SK-N-DZ (cell line): ENCODE data around the gene EPN3.
A peak's percentile ranks its signal among the peaks of the same experiment; 100 is the strongest.

Source experiments
- DNase-seq: peaks from one replicate; pipeline ENCODE4 v3.0.0-alpha.2; 2015; ENCODE audit warnings: low spot score

The EPN3 gene

GRCh38 chr17:50565402-50566350 is 33.1 kb downstream of the EPN3 start:
- DNase-seq: peak; percentile 63

- no peak for DNase-seq
Observed at GRCh38 chr17:50566886-50567285, 34.4 kb downstream of the EPN3 start.

DNA sequence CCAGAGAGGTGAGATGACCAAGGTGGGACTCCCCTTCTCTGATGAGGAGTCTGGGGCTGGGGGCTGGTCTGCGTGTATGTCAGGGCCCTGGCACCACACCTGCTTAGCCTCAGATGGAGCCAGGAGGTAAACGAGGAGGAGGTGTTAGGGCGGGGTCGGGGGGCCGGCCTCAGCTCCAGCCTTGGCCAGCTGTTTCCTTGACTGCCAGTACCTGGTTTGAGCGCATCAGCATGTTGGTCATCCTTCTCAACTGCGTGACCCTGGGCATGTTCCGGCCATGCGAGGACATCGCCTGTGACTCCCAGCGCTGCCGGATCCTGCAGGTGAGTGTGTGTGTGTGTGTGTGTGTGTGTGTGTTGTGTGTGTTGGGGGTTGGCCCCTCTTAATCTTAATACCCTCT is 36.1 kb downstream of the EPN3 start:
- DNase-seq: no peak

- no peak for DNase-seq
Observed at GRCh38 chr17:50569592-50569991, 37.1 kb downstream of the EPN3 start.

GRCh38 chr17:50570032-50570431 is 37.5 kb downstream of the EPN3 start:
- DNase-seq: no peak

DNA sequence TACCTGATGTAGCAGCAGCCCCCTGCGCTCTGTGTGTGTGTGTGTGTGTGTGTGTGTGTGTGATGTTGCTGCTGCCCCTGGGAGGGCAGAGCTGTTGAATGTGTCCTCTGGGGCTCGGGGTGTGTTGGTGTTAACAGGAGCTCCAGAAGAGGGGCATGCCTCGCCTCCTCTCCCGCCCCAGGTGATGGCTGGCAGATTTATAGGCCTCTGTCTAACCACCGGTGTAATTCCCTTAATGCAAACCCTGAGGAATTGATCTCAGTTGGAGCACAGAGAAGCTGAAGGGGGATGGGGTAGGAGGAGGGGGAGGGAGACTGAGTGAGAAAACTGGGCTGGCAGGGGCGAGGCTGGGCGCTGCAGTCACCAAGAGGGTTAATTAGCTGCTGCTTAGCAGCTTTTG is 38.0 kb downstream of the EPN3 start:
- peak; percentile 42 for DNase-seq

- no peak for DNase-seq
Observed at GRCh38 chr17:50571681-50572080, 39.1 kb downstream of the EPN3 start.

DNA sequence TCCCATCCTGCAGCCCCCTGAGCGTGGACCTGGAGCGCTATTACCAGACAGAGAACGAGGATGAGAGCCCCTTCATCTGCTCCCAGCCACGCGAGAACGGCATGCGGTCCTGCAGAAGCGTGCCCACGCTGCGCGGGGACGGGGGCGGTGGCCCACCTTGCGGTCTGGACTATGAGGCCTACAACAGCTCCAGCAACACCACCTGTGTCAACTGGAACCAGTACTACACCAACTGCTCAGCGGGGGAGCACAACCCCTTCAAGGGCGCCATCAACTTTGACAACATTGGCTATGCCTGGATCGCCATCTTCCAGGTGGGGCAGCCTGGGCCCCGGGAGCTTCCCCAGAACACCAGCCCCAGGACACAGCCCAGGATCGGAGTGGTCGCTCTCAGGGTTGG is 40.0 kb downstream of the EPN3 start:
- no peak for DNase-seq

GRCh38 chr17:50573866-50574611 is 41.5 kb downstream of the EPN3 start:
- DNase-seq: no peak

- no peak for DNase-seq
Observed at GRCh38 chr17:50575581-50576210, 43.2 kb downstream of the EPN3 start.

- DNase-seq: no peak
Observed at GRCh38 chr17:50576864-50577263, 44.3 kb downstream of the EPN3 start.

DNA sequence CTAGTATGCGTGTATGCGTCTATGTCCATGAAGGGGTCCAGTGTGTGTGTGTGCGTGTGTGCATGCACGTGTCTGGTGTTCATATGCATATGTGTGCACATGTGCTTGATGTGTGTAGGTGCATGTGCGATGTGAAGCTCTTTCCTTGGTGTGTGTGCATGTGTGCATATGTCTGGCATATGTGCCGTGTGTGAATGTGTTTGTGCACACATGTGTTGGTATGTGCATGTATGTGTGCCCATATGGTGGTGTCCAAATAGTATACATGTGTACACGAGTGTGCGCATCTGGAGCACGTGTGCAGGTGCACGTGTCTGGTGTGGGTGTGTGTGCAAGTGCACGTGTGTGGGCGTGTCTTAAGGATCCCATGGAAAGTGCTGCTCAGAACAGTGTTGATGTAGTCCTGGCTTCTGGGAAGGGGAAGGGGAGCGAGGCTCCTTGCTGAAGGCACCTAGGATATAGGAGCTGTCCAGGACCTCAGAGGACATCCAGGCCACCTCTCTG is 45.0 kb downstream of the EPN3 start:
- no peak for DNase-seq

DNA sequence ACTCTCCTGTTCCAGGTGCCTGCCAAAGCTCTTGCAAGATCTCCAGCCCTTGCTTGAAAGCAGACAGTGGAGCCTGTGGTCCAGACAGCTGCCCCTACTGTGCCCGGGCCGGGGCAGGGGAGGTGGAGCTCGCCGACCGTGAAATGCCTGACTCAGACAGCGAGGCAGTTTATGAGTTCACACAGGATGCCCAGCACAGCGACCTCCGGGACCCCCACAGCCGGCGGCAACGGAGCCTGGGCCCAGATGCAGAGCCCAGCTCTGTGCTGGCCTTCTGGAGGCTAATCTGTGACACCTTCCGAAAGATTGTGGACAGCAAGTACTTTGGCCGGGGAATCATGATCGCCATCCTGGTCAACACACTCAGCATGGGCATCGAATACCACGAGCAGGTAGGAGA is 45.6 kb downstream of the EPN3 start:
- no peak for DNase-seq

GRCh38 chr17:50579399-50579798 is 46.9 kb downstream of the EPN3 start:
- no peak for DNase-seq

DNA sequence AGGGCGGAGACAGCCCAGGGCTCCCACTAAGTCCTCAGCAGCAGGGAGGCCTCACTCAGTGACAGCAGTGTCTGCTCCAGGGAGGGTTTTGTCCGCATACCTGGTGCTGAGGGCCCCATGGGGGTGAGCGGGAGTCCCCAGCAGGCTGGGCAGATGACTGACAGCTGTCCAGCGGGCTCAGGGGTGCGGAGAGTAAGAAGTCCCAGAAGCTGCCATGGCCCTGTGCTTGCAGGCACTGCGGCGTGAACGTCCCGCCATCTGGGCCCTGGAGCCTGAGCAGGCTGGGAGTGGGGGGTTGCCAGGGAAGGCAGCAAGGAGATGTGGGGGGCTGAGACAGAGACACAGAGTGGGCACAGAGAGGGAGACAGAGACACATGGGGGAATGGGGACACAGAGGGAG is 48.1 kb downstream of the EPN3 start:
- DNase-seq: no peak

GRCh38 chr17:50581316-50581715 is 48.8 kb downstream of the EPN3 start:
- DNase-seq: no peak

DNA sequence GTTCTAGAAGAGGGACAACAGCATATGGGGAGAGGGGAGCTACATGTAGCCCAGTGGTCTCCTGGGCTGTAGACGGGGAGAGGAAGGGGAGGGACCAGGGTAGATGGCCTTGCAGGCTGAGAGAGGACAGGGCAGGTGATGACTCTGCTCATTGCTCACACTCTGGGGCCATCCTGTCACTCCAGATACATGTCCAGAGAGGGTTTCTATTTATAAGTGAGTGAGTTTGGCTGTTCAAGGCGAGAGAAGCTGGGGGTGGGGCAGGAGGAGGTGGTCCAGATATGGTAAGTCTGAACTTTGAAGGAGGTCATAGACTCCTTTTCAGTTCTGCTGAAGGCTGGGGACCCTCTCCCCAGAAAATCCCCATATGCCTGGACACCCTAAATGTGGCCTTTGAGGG is 50.2 kb downstream of the EPN3 start:
- DNase-seq: no peak

DNA sequence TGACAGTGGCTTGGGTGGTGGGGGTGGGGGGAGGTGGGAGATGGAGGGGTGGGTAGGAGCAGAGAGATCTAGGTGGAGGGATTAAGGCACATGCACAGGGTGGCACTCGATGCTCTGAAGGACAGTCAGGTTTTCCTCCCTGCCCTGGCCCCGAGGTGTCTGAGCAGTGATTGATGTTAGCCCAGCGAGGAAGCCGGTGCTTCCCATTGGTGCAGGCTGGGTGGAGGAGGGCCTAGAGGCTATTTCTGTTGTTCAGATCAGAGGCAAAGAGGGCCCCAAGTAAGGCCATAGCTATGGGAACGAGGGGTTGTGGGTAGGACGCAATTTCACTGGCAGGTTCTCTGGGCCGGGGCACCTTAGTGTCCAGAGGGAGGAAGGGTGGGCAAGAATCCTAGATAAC is 51.1 kb downstream of the EPN3 start:
- DNase-seq: no peak

DNA sequence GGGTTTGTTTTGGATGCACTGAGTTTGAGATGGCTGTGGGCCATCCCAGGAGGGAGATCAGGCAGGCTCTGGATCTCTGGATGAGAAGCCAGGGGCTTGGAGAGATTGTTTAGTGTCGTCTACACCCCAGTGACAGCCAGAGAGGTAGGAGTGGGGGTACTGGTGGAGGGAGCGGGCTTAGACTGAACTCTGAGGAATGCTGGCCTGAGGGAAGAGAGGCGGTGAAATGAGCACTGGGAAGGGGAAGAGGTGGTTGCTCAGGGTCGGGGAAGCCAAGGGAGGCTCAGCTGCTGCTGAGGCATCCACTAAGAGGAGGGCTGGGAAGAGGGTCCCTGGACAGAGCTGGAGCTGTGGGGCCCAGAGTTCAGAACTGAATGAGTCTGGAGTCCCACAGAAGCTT is 51.6 kb downstream of the EPN3 start:
- no peak for DNase-seq

- no peak for DNase-seq
Observed at GRCh38 chr17:50584749-50585148, 52.2 kb downstream of the EPN3 start.

DNA sequence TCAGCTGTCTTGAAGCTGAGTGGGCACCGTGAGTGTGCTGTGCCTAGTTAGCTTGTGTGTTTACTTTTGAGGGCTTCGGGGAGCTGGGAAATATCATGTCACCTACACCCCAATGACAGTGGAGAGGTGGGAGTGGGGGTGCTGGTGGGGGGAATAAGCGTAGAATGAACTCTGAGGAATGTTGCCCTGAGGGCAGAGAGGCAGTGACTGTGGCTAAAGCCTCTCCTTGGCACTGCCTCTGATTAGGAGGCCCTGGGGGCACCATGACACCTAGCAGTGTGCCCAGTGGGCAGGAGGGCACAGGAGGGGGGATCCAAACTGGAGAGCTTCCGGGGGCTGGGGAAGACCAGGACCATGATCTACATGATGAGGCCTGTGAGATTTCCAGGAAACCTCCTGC is 52.8 kb downstream of the EPN3 start:
- DNase-seq: no peak

DNA sequence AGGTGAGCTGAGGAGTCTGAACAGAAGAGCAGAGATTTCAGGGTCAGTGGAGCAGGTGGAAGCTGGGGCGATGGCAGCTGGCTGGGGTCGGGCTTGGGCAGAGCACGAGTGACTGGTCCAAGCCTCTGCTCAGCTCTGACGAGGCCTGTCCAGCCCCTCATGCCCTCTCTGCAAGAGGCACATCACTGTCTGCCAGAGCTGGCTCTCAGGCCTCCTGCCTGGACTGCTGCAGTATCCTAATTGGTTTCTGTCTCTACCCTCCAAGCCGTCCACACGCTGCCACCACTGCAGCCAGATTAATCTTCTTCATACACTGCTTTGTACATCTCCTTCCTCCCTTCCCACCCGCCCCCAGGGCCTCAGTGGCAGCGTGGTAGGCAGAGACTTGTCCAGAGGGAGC is 53.4 kb downstream of the EPN3 start:
- no peak for DNase-seq
